NCI-H146 treated with DMSO at 0.1 percent for 48 hours (cell line): ENCODE results near the gene DNMT3B.
"Not testable (repeated sequence)": the region's sequence is repeated elsewhere in the genome, so short reads cannot be mapped to it uniquely, and the experiment has no call there.

Experiments
- DNase-seq: peaks from one replicate; lab custom pipeline; 2025; ENCODE audit not compliant: unreplicated experiment; lab: John Stamatoyannopoulos, UW

The DNMT3B gene

GRCh38 chr20:32789896-32790750, 27.9 kb downstream of the DNMT3B start:
- DNase-seq = peak; percentile 43

- no peak for DNase-seq
Measured at GRCh38 chr20:32790751-32791057, 28.5 kb downstream of the DNMT3B start.

DNA sequence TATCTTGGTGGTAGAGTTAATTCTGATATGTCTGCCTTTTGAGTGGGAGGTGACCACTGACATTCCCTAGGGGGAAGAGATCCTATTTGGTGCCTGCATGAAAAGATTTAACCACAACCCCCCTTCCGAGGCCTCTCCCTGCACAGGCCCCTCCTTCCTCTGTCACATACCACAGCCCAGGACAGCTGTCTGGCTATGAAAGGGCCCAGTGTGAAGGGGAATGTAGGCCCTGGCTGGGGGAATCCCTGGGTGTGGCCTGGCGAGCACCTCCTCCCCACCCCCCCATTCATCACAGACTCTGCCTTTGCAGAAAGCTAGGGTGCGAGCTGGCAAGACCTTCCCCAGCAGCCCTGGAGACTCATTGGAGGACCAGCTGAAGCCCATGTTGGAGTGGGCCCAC, 30.1 kb downstream of the DNMT3B start:
- DNase-seq = no peak

- no peak for DNase-seq
Measured at GRCh38 chr20:32792731-32793458, 30.7 kb downstream of the DNMT3B start.

- no peak for DNase-seq
Measured at GRCh38 chr20:32796383-32796948, 34.3 kb downstream of the DNMT3B start.

DNA sequence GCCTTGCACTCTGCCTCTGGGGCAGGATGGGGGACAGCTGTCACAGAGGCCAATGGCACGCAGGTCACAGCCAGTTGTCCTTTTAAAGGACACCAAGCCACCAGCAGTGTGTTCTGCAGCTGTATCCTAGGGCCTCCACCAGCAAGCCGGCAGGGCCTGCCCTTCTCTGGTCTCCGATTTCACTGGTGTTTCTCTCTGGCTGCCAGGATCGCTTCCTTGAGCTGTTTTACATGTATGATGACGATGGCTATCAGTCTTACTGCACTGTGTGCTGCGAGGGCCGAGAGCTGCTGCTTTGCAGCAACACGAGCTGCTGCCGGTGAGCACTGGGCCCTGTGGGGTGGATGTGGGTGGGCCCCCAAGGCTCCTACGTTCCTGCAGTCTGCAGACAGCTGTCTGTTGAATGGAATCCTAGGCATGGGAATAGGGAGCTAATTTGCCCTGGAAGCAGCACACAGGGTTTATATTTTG, 34.8 kb downstream of the DNMT3B start:
- no peak for DNase-seq

DNA sequence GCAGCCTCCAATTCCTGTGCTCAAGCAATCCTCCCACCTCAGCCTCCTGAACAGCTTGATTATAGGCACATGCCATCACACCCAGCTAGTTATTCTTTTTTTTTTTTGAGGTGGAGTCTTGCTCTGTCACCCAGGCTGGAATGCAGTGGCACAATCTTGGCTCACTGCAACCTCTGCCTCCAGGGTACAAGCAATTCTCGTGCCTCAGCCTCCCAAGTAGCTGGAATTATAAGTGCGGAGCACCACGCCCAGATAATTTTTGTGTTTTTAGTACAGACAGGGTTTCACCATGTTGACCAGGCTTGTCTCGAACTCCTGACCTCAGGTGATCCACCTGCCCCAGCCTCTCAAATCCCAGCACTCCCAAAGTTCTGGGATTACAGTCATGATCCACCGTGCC, 35.4 kb downstream of the DNMT3B start:
- not testable (repeated sequence) for DNase-seq

DNA sequence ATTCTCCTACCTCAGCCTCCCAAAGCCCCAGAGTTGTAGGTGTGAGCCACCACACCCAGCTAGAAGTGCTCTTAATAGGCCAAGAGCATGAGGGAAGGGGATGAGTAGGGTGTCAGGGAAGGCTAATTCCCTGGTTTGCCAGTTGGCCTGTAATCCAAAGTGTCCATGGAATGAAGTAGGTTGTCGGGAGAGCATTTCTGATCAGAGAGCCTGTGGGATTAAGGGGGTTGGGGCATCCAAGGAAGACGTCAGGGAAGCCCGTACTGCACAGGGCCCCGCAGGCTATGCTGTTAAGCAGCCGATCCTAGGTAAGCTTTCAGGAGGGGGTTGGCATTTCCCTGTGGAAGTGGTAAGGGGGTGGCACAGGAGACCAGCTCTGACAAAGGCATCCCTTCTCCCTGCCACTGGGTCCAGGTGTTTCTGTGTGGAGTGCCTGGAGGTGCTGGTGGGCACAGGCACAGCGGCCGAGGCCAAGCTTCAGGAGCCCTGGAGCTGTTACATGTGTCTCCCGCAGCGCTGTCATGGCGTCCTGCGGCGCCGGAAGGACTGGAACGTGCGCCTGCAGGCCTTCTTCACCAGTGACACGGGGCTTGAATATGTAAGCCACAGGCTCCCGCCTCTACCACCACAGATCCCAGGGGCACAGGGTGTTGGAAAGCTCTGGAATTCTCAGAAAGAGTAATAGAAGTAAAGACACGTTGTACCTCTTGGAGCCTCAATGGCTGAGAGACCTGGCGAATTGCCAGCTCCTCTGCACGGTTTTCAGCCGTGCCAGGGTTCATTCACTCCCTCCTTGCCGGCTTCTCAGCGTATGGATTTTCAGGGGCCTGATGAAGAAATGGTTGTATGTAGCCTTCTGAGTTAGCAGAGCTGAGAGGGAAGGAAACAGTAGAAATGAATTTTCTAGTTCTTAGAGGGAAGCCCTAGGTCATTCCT, 36.1 kb downstream of the DNMT3B start:
- no peak for DNase-seq

DNA sequence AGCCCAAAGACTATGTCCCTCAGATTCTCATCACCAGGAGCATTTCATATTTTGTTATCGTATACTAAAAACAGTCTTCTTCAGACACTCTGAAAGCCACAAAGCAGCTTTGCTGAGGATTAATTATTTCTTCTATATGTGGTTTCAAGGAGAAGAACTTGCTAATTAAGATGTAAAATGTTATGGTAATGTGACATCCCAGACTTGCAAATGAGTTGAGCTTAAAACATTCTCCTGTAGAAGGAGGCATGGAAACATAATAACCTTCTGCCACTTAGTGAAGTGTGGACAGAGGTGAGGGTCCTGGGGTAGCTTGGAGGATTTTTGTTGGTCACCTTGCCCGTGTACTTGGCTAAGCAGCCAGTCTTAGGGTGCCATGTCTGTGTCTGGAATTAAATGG, 40.9 kb downstream of the DNMT3B start:
- DNase-seq = no peak

DNA sequence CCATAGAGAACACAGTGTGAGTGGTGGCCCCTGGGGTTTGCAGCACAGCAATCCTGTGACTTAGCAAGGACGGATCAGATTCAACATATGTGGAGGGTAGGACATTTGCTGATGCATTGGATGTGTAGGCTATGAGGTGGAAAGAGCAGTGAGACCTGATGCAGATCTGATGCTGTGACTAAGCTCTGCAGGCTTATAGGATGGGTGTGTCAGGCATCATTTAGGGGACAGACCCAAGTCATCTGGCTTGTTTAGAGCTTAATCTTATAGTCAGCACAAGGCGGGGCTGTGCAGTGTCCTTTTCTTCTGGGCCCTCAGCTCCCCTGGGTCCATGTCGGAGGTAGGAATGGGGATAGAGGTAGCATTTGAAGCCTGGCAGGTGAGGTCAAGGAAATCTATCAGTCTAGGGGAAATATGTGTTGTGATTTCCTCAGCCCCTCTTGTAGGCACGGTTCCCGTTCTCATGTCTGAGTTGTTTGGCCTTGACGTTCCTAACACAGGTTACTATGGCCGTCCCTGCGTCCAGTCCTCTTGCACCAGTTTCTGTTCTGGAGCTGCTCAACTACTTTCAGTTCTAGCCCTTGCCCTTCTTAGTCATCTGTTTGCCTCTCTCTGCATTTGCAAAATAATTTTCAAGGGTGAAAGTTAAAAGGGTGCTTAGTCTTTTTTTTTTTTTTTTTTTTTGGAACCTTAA, 42.0 kb downstream of the DNMT3B start:
- DNase-seq = no peak

GRCh38 chr20:32804817-32805216, 42.6 kb downstream of the DNMT3B start:
- DNase-seq = no peak

- DNase-seq = no peak
Measured at GRCh38 chr20:32805721-32806120, 43.5 kb downstream of the DNMT3B start.

- no peak for DNase-seq
Measured at GRCh38 chr20:32806356-32806755, 44.2 kb downstream of the DNMT3B start.

DNA sequence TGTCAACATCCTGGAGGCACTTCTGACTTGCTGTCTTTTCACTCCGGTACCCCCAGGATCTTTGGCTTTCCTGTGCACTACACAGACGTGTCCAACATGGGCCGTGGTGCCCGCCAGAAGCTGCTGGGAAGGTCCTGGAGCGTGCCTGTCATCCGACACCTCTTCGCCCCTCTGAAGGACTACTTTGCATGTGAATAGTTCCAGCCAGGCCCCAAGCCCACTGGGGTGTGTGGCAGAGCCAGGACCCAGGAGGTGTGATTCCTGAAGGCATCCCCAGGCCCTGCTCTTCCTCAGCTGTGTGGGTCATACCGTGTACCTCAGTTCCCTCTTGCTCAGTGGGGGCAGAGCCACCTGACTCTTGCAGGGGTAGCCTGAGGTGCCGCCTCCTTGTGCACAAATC, 45.5 kb downstream of the DNMT3B start:
- DNase-seq = no peak

GRCh38 chr20:32808438-32808837, 46.3 kb downstream of the DNMT3B start:
- DNase-seq = no peak

GRCh38 chr20:32809907-32810306, 47.7 kb downstream of the DNMT3B start:
- no peak for DNase-seq

DNA sequence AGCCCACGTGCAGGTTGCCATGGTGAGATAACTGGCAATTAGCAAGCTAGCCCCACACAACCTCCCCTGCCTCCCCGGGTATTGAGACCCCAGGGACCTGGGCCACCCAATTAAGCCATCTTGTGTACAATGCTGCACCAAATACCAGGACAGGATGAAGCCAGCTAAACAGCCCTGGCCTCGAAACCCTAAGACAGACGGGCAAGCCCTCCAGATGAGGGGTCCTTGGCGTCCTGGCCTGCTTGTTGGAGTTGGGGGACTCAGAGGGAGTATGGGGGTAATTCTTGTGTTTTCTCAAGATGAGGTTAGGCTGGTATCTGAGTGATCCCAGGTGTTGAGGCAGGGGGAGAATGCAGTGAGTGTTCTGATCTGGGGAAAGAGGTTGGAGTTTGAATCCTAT, 48.8 kb downstream of the DNMT3B start:
- DNase-seq = no peak

DNA sequence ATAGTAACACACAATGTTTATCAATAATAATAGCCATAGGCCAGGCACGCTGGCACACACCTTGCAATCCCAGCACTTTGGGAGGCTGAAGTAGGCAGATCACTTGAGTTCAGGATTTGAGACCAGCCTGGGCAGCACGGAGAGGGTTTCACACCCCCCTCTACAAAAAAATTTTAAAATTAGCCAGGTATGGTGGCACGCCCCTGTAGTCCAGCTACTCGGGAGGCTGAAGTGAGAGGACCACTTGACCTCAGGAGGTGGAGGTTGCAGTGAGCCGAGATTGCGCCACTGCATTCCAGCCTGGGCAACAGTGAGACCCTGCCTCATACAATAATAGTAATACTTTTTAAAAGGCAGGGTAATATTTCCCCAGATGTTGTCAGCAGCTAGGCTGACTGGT, 49.7 kb downstream of the DNMT3B start:
- DNase-seq = no peak

DNA sequence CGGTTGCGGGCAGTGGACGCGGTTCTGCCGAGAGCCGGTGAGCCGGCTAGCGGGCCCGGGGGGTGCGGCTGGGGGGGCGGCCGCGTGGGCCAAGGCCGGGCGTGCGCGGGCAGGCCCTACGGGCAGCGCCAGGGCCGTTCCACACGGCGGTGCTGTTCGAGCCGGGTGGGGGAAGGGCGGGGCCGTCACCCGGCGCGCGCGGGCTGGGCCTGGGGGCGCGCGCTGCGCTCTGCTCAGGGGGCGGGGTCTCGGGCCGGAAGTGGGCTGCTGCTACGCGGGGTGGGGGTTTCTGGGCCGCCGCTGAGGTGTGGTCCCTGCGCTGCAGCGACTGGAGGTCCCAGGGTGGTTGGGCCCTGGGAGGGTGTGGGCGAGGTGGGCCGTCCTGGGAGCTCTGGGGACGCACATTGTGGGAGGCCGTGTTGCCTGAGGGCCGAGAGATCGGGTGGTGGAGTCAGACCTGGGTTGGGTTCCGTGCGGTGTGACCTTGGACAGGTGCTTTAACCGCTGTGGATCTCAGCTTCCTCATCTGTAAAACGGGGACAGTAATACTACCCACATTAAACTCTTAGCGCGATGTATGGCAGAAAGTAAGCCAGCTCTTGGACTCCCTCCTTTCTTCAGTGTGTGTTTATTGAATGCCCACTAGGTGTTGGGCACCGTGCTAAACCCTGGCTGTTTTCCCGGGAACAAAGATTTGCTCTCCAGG, 58.0 kb downstream of the DNMT3B start:
- DNase-seq = peak; percentile 85
